SK-N-SH (cell line): Measurements from ENCODE around the gene ARHGEF3. TPM values are rescaled to one million over a fixed set of nuclear protein-coding genes. Genes with fewer than 3 reads are reported as not detected.

Experiments
- CTCF ChIA-PET: fragments of 300-600, 350-600 bp; formaldehyde crosslinking; extraction: SDS; loops from one replicate; lab custom pipeline; 2021; lab: Yijun Ruan, JAX
- POLR2A ChIA-PET: fragments of 350-600 bp; sonication (Branson Sonifier 250); formaldehyde crosslinking; extraction: SDS; loops from one replicate; lab custom pipeline; 2020; ENCODE audit warnings: antibody characterized with exemption, inconsistent platforms; lab: Yijun Ruan, JAX
- DNase-seq: peaks from one replicate; pipeline ENCODE4 v3.0.0; 2012
- H2AFZ ChIP-seq: fragments of 200-600 bp; sonication (generic); 2 replicates; pipeline ENCODE4 v1.8.1; 2016; ENCODE audit warnings: antibody characterized with exemption, mild to moderate bottlenecking, low read depth
- H3F3A ChIP-seq: fragments of 200-600 bp; sonication (generic); replicated peaks from 2 replicates; pipeline ENCODE3; 2016; ENCODE audit warnings: antibody characterized with exemption, mild to moderate bottlenecking; ENCODE audit not compliant: insufficient read depth
- H3K27ac ChIP-seq, 2 experiments: fragments of 200-500 bp in 1 of 2; fragments of 200-600 bp in 1 of 2; sonication (Bioruptor generic) in 1 of 2; sonication (generic), shearing (Covaris generic) in 1 of 2; 2 replicates each; pipeline versions ENCODE4 v1.5.1 to v1.6.1; 2014 to 2016; ENCODE audit warnings: low read depth in 2 of 2, inconsistent platforms in 1 of 2, low read length in 1 of 2, mild to moderate bottlenecking in 1 of 2, mixed read lengths in 1 of 2
- H3K27me3 ChIP-seq: fragments of 200-600 bp; sonication (generic), shearing (Covaris generic); 2 replicates; pipeline ENCODE4 v1.6.1; 2016; ENCODE audit warnings: mixed run types; ENCODE audit not compliant: insufficient read depth
- H3K36me3 ChIP-seq, 2 experiments: fragments of 200-500 bp in 1 of 2; fragments of 200-600 bp in 1 of 2; sonication (Bioruptor generic) in 1 of 2; sonication (generic) in 1 of 2; replicated peaks in 1 of 2; 2 replicates each; pipeline versions ENCODE3 to v1.5.1; 2014 to 2016; ENCODE audit warnings: low read length in 1 of 2, mild to moderate bottlenecking in 1 of 2; ENCODE audit not compliant: insufficient read depth in 2 of 2, control insufficient read depth in 1 of 2
- H3K4me1 ChIP-seq, 2 experiments: fragments of 200-500 bp in 1 of 2; fragments of 200-600 bp in 1 of 2; sonication (Bioruptor generic) in 1 of 2; sonication (generic), shearing (Covaris generic) in 1 of 2; 2 replicates each; pipeline versions ENCODE4 v1.5.1 to v1.6.1; 2014 to 2016; ENCODE audit warnings: low read depth in 1 of 2, low read length in 1 of 2, mixed run types in 1 of 2; ENCODE audit not compliant: insufficient read depth in 2 of 2, control insufficient read depth in 1 of 2
- H3K4me2 ChIP-seq: fragments of 200-600 bp; sonication (generic), shearing (Covaris generic); 2 replicates; pipeline ENCODE4 v1.6.1; 2017; ENCODE audit warnings: mixed run types
- H3K4me3 ChIP-seq, 2 experiments: fragments of 200-500 bp in 1 of 2; fragments of 200-600 bp in 1 of 2; sonication (Bioruptor generic) in 1 of 2; sonication (generic), shearing (Covaris generic) in 1 of 2; 2 replicates each; pipeline versions ENCODE4 v1.5.1 to v1.8.1; 2014 to 2016; ENCODE audit warnings: low read depth in 2 of 2, inconsistent platforms in 1 of 2, low read length in 1 of 2, mild to moderate bottlenecking in 1 of 2, mixed read lengths in 1 of 2, moderate library complexity in 1 of 2
- H3K79me2 ChIP-seq: fragments of 200-600 bp; sonication (generic); 2 replicates; pipeline ENCODE4 v1.8.1; 2017; ENCODE audit warnings: mild to moderate bottlenecking; ENCODE audit not compliant: insufficient read depth
- H3K9ac ChIP-seq: fragments of 200-600 bp; sonication (generic); 2 replicates; pipeline ENCODE4 v1.6.1; 2017; ENCODE audit warnings: mixed run types
- H3K9me2 ChIP-seq: fragments of 200-600 bp; sonication (generic); 2 replicates; pipeline ENCODE4 v1.6.1; 2017; ENCODE audit warnings: mixed run types
- H3K9me3 ChIP-seq: fragments of 200-600 bp; sonication (generic); 2 replicates; pipeline ENCODE4 v1.6.1; 2017; ENCODE audit warnings: mixed run types, mild to moderate bottlenecking, moderate library complexity
- H4K20me1 ChIP-seq: fragments of 200-600 bp; sonication (generic); 2 replicates; pipeline ENCODE4 v1.6.1; 2017; ENCODE audit warnings: mild to moderate bottlenecking, mixed run types; ENCODE audit not compliant: insufficient read depth
- CHD2 ChIP-seq: fragments of 150-350 bp; IDR thresholded peaks from 2 replicates; pipeline ENCODE4 v1.6.1; 2018; ENCODE audit warnings: low read length; ENCODE audit not compliant: partially characterized antibody
- EP300 ChIP-seq, 2 experiments: IDR thresholded peaks; 2 replicates each; pipeline versions ENCODE4 v1.4.0 to v1.6.1; 2012; ENCODE audit warnings: borderline replicate concordance in 1 of 2, low read depth in 1 of 2, low read length in 1 of 2
- EZH2phosphoT487 ChIP-seq: fragments of 200-600 bp; sonication (generic); IDR thresholded peaks from 2 replicates; pipeline ENCODE4 v1.6.1; 2017; ENCODE audit warnings: low read depth, mixed run types, mild to moderate bottlenecking, antibody characterized with exemption, moderate library complexity, borderline replicate concordance
- FOXJ3 ChIP-seq: sonication (generic); formaldehyde crosslinking; IDR thresholded peaks from 2 replicates; pipeline ENCODE4 v1.5.1; 2020; ENCODE audit warnings: mild to moderate bottlenecking, missing genetic modification reagents
- GABPA ChIP-seq: IDR thresholded peaks from 2 replicates; pipeline ENCODE4 v1.4.0; 2012; ENCODE audit warnings: low read depth, mild to moderate bottlenecking
- NFIC ChIP-seq: IDR thresholded peaks from 2 replicates; pipeline ENCODE4 v1.4.0; 2012; ENCODE audit warnings: borderline replicate concordance
- POLR2AphosphoS5 ChIP-seq: IDR thresholded peaks from 2 replicates; pipeline ENCODE4 v1.6.1; 2012; ENCODE audit warnings: low read depth, low read length
- RAD21 ChIP-seq: IDR thresholded peaks from 2 replicates; pipeline ENCODE4 v1.6.1; 2012; ENCODE audit warnings: mild to moderate bottlenecking, low read length
- RXRA ChIP-seq: IDR thresholded peaks from 2 replicates; pipeline ENCODE4 v1.4.0; 2012; ENCODE audit warnings: low read depth, mild to moderate bottlenecking, borderline replicate concordance
- TAF1 ChIP-seq: IDR thresholded peaks from 2 replicates; pipeline ENCODE4 v1.6.1; 2012; ENCODE audit warnings: low read depth, mild to moderate bottlenecking, low read length, moderate library complexity, borderline replicate concordance
- YY1 ChIP-seq: IDR thresholded peaks from 2 replicates; pipeline ENCODE4 v1.4.0; 2012; ENCODE audit warnings: low read depth, mild to moderate bottlenecking
- WGBS: methylation state at CpG from one replicate; pipeline ENCODE4 v1.1.6; 2017; ENCODE audit warnings: low lambda C conversion rate; 5-methylcytosine and 5-hydroxymethylcytosine counted together
- polyA plus RNA-seq, 3 experiments: library from polyadenylated mRNA; depleted of rRNA; stranded (reverse); fragments of >200 nt; gene quantifications; 2 replicates each; pipeline ENCODE4 v1.2.3, GENCODE V29; 2012
- TF ChIP-seq, protein P1 (sequence below): IDR thresholded peaks from 2 replicates; pipeline ENCODE4 v1.4.0; 2012; ENCODE audit warnings: low read depth, borderline replicate concordance
- TF ChIP-seq, protein P2 (sequence below): fragments of 200-600 bp; sonication (generic); IDR thresholded peaks from 2 replicates; pipeline ENCODE4 v1.6.1; 2017; ENCODE audit warnings: antibody characterized with exemption, mild to moderate bottlenecking, moderate library complexity
- TF ChIP-seq, protein P3 (sequence below): IDR thresholded peaks from 2 replicates; pipeline ENCODE4 v1.4.0; 2012; ENCODE audit warnings: low read depth

Gene ARHGEF3
- polyA plus RNA-seq, 1 of the 3 experiments (the other 2 are of a cell fraction): 5.9 TPM

DNA sequence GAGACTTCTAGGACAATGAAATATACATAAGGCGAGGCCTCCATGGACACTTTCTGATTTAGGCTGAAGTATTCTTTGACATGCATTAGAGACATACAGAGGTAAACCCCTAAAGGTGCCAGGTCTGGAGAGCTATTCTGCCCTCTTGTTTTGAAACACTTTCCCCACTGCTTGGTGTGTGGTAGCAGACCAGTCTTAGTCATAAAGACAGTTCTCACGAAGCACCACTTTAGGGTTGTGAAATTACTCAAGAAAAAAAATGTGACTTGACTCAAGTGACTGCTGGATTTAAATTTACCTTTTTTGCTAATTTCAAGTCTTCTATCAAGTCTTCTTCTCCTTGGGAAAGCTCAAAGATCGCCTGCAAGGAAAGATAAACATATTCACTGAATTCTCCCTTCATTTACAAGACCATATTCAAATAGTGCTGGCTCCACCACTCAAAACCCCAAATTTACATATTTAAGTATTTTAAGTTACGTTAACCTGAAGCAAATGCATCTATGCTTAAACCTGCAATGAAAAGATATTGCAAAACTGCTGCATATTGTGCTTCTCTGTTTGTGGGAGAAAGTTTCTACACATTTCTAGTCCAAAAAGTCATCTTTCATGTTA lies 48.4 kb downstream of the ARHGEF3 start:
- H3F3A ChIP-seq: peaks cover 4% of the 10 kb centered on the region
- 68% methylated on average over 4 of the region's 4 CpGs for WGBS
- no peaks in the 10 kb centered on the region for H3K9me2 ChIP-seq
- no peaks in the 10 kb centered on the region for H3K9me3 ChIP-seq
- TF ChIP-seq GABPA (no peak), EP300 (IDR thresholded peaks at IDR 0.05; ENCODE audit: borderline replicate concordance in 1 of 2, low read depth in 1 of 2, low read length in 1 of 2) (no peak), NFIC (no peak), YY1 (no peak), RAD21 (no peak), RXRA (no peak), POLR2AphosphoS5 (no peak), CHD2 (no peak), FOXJ3 (no peak), TAF1 (no peak), EZH2phosphoT487 (no peak)
- TF ChIP-seq, protein P1, sequence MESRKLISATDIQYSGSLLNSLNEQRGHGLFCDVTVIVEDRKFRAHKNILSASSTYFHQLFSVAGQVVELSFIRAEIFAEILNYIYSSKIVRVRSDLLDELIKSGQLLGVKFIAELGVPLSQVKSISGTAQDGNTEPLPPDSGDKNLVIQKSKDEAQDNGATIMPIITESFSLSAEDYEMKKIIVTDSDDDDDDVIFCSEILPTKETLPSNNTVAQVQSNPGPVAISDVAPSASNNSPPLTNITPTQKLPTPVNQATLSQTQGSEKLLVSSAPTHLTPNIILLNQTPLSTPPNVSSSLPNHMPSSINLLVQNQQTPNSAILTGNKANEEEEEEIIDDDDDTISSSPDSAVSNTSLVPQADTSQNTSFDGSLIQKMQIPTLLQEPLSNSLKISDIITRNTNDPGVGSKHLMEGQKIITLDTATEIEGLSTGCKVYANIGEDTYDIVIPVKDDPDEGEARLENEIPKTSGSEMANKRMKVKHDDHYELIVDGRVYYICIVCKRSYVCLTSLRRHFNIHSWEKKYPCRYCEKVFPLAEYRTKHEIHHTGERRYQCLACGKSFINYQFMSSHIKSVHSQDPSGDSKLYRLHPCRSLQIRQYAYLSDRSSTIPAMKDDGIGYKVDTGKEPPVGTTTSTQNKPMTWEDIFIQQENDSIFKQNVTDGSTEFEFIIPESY: no peak
- TF ChIP-seq, protein P2, sequence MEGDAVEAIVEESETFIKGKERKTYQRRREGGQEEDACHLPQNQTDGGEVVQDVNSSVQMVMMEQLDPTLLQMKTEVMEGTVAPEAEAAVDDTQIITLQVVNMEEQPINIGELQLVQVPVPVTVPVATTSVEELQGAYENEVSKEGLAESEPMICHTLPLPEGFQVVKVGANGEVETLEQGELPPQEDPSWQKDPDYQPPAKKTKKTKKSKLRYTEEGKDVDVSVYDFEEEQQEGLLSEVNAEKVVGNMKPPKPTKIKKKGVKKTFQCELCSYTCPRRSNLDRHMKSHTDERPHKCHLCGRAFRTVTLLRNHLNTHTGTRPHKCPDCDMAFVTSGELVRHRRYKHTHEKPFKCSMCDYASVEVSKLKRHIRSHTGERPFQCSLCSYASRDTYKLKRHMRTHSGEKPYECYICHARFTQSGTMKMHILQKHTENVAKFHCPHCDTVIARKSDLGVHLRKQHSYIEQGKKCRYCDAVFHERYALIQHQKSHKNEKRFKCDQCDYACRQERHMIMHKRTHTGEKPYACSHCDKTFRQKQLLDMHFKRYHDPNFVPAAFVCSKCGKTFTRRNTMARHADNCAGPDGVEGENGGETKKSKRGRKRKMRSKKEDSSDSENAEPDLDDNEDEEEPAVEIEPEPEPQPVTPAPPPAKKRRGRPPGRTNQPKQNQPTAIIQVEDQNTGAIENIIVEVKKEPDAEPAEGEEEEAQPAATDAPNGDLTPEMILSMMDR: no peak
- TF ChIP-seq, protein P3, sequence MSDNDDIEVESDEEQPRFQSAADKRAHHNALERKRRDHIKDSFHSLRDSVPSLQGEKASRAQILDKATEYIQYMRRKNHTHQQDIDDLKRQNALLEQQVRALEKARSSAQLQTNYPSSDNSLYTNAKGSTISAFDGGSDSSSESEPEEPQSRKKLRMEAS: no peak
- no peaks in the 10 kb centered on the region for H3K79me2 ChIP-seq
- H3K27ac ChIP-seq: no peak overlapping the region
- peaks cover 0 to 3% of the 10 kb centered on the region in 2 experiments; a peak in 2 of 4 replicates for H3K4me1 ChIP-seq
- DNase-seq: no peak
- no peak overlapping the region for H3K4me3 ChIP-seq
- no peak overlapping the region for H2AFZ ChIP-seq
- no peaks in the 10 kb centered on the region for H4K20me1 ChIP-seq
- H3K4me2 ChIP-seq: no peak overlapping the region
- no peaks in the 10 kb centered on the region for H3K27me3 ChIP-seq
- POLR2A ChIA-PET: no interaction called here
- CTCF ChIA-PET: interaction anchor here (1.4 to 1.5 kb wide), 2 partner anchors 17 to 48 kb away, joined by 3 to 5 read pairs; partner anchors contain the start of gene ARHGEF3
- H3K9ac ChIP-seq: no peak overlapping the region
- peaks cover 2 to 15% of the 10 kb centered on the region in 2 experiments for H3K36me3 ChIP-seq
